HCT116 (cell line): ENCODE data around the gene TESK1. TPM values are rescaled to one million over a fixed set of nuclear protein-coding genes. Genes with fewer than 3 reads are reported as not detected.

ENCODE experiments used
- ATAC-seq: fragments of 200-7000 bp; cut with Tn5 transposase; 2 replicates; pipeline ENCODE4 v1.9.1; 2020; ENCODE audit warnings: mild to moderate bottlenecking, moderate library complexity
- BruUV-seq: library from RNA; stranded (reverse); fragments of 400-500 nt; replicated peaks from 2 replicates; lab custom pipeline; 2021; lab: Mats Ljungman, UMichigan
- CTCF ChIA-PET: fragments of 300-600 bp; sonication (Branson Sonifier 250); formaldehyde crosslinking; loops from one replicate; lab custom pipeline; 2021; ENCODE audit warnings: antibody characterized with exemption; lab: Charles Lee
- POLR2A ChIA-PET: fragments of 300-600, 350-600 bp; sonication (Branson Sonifier 250); formaldehyde crosslinking; loops from one replicate; lab custom pipeline; 2021; ENCODE audit warnings: antibody characterized with exemption; lab: Charles Lee
- RAD21 ChIA-PET, 2 experiments: fragments of 300-600 bp; sonication (Branson Sonifier 250); formaldehyde crosslinking; loops; one replicate each; lab custom pipeline; 2023; ENCODE audit warnings: low total read pairs in 2 of 2; ENCODE audit not compliant: uncharacterized antibody in 2 of 2, unreplicated experiment in 2 of 2, low non-redundant PET in 1 of 2; lab: Charles Lee
- DNase-seq: peaks from one replicate; pipeline ENCODE4 v3.0.0-alpha.2; 2010; ENCODE audit warnings: low read depth, low spot score
- H2AFZ ChIP-seq: fragments of 200-600 bp; shearing (Covaris generic), sonication (generic); 2 replicates; pipeline ENCODE4 v1.6.1; 2017; ENCODE audit warnings: low read depth, mixed run types, mixed read lengths, antibody characterized with exemption, low read length; ENCODE audit not compliant: poor library complexity, severe bottlenecking
- H3K27ac ChIP-seq: 2 replicates; pipeline ENCODE4 v1.5.1; 2012; ENCODE audit warnings: low read depth, low read length
- H3K27me3 ChIP-seq: fragments of 200-600 bp; sonication (generic); 2 replicates; pipeline ENCODE4 v1.6.1; 2016; ENCODE audit warnings: mixed run types, low read length, mixed read lengths; ENCODE audit not compliant: insufficient read depth
- H3K36me3 ChIP-seq, 2 experiments: fragments of 200-500 bp in 1 of 2; fragments of 200-600 bp in 1 of 2; sonication (Bioruptor generic) in 1 of 2; sonication (generic) in 1 of 2; 2 replicates each; pipeline versions ENCODE4 v1.5.1 to v1.6.1; 2014 to 2016; ENCODE audit warnings: low read length in 2 of 2, inconsistent platforms in 1 of 2, mixed read lengths in 1 of 2, mixed run types in 1 of 2; ENCODE audit not compliant: insufficient read depth in 2 of 2, control insufficient read depth in 1 of 2
- H3K4me1 ChIP-seq, 2 experiments: fragments of 200-600 bp in 1 of 2; sonication (generic) in 1 of 2; 2 replicates each; pipeline versions ENCODE4 v1.5.1 to v1.6.1; 2012 to 2017; ENCODE audit warnings: low read length in 2 of 2, inconsistent platforms in 1 of 2, mild to moderate bottlenecking in 1 of 2, mixed read lengths in 1 of 2, mixed run types in 1 of 2, moderate library complexity in 1 of 2; ENCODE audit not compliant: insufficient read depth in 2 of 2, control insufficient read depth in 1 of 2
- H3K4me2 ChIP-seq: fragments of 200-600 bp; sonication (generic); 2 replicates; pipeline ENCODE4 v1.6.1; 2017; ENCODE audit warnings: mixed run types, low read length, mixed read lengths
- H3K4me3 ChIP-seq, 2 experiments: fragments of 200-600 bp in 1 of 2; sonication (generic) in 1 of 2; replicated peaks in 1 of 2; 2 replicates each; pipeline ENCODE4 v1.5.1; 2011 to 2016; ENCODE audit warnings: low read length in 2 of 2, control low read depth in 1 of 2, low read depth in 1 of 2, mild to moderate bottlenecking in 1 of 2, mixed read lengths in 1 of 2, mixed run types in 1 of 2
- H3K79me2 ChIP-seq: fragments of 200-600 bp; sonication (generic); 2 replicates; pipeline ENCODE4 v1.6.1; 2017; ENCODE audit warnings: mild to moderate bottlenecking, mixed run types, low read length, moderate library complexity, mixed read lengths; ENCODE audit not compliant: insufficient read depth
- H3K9ac ChIP-seq: fragments of 200-600 bp; sonication (generic); 2 replicates; pipeline ENCODE4 v1.6.1; 2016; ENCODE audit warnings: low read length, mixed read lengths
- H3K9me2 ChIP-seq: fragments of 200-600 bp; sonication (generic), shearing (Covaris generic); 2 replicates; pipeline ENCODE4 v1.6.1; 2017; ENCODE audit warnings: mixed run types, mild to moderate bottlenecking, moderate library complexity; ENCODE audit not compliant: insufficient read depth
- H3K9me3 ChIP-seq, 2 experiments: fragments of 200-500 bp in 1 of 2; fragments of 200-600 bp in 1 of 2; sonication (Bioruptor generic) in 1 of 2; sonication (generic) in 1 of 2; 2 replicates each; pipeline ENCODE4 v1.6.1; 2014 to 2017; ENCODE audit warnings: low read length in 2 of 2, mixed read lengths in 2 of 2, inconsistent platforms in 1 of 2, low read depth in 1 of 2, mild to moderate bottlenecking in 1 of 2, mixed run types in 1 of 2, moderate library complexity in 1 of 2; ENCODE audit not compliant: control insufficient read depth in 1 of 2, insufficient read depth in 1 of 2
- H4K20me1 ChIP-seq: fragments of 200-600 bp; sonication (generic), shearing (Covaris generic); 2 replicates; pipeline ENCODE4 v1.6.1; 2017; ENCODE audit warnings: mixed run types, mild to moderate bottlenecking, moderate library complexity; ENCODE audit not compliant: insufficient read depth
- ELF1 ChIP-seq: IDR thresholded peaks from 2 replicates; pipeline ENCODE4 v1.6.1; 2012; ENCODE audit warnings: low read depth, borderline replicate concordance
- FOSL1 ChIP-seq: IDR thresholded peaks from 2 replicates; pipeline ENCODE4 v1.6.1; 2012; ENCODE audit warnings: low read depth
- POLR2A ChIP-seq: IDR thresholded peaks from 2 replicates; pipeline ENCODE4 v1.7.0; 2011; ENCODE audit warnings: borderline replicate concordance; ENCODE audit not compliant: insufficient read depth, insufficient read length; ENCODE audit errors: extremely low read depth
- RAD21 ChIP-seq: IDR thresholded peaks from 2 replicates; pipeline ENCODE4 v1.6.1; 2012; ENCODE audit warnings: low read depth, mild to moderate bottlenecking
- REST ChIP-seq: IDR thresholded peaks from 2 replicates; pipeline ENCODE4 v1.6.1; 2012; ENCODE audit warnings: low read depth
- ZBTB33 ChIP-seq: IDR thresholded peaks from 2 replicates; pipeline ENCODE4 v1.6.1; 2011; ENCODE audit warnings: mild to moderate bottlenecking, low read length, moderate library complexity; ENCODE audit not compliant: insufficient replicate concordance; ENCODE audit errors: extremely low read depth
- ZFX ChIP-seq: fragments of 450-650 bp; IDR thresholded peaks from 2 replicates; pipeline ENCODE4 v1.6.1; 2017
- intact Hi-C: fragments of 100-400 bp; cut with micrococcal nuclease; formaldehyde crosslinking; loops from 2 replicates; pipeline ENCODE4 v1.10.0; 2022
- total RNA-seq: library from RNA; stranded (reverse); gene quantifications from one replicate; pipeline ENCODE4 v1.2.1, GENCODE V29; 2021; ENCODE audit not compliant: unreplicated experiment

Gene TESK1
- total RNA-seq, 1 experiment from 2014 or later: 26.6 TPM

- BruUV-seq: no TSS peak
- ChIA-PET CTCF (interaction anchor here (1.7 kb wide), 2 partner anchors 8 to 16 kb away, joined by 7 to 8 read pairs; no protein-coding TSS in a partner anchor), RAD21 (no interaction called here), POLR2A (no interaction called here)
- ATAC-seq (no peak), DNase-seq (no peak)
- Histone ChIP-seq H3K4me3 (no peak overlapping the region), H3K36me3 (no peaks in the 10 kb centered on the region), H3K9me3 (no peaks in the 10 kb centered on the region), H3K4me1 (no peaks in the 10 kb centered on the region), H3K9ac (no peak overlapping the region), H2AFZ (no peak overlapping the region), H3K27ac (no peak overlapping the region), H4K20me1 (no peaks in the 10 kb centered on the region), H3K4me2 (no peak overlapping the region), H3K79me2 (no peaks in the 10 kb centered on the region), H3K27me3 (no peaks in the 10 kb centered on the region), H3K9me2 (no peaks in the 10 kb centered on the region)
- TF ChIP-seq POLR2A (no peak), REST (no peak), RAD21 (no peak), ZBTB33 (no peak), ELF1 (no peak), FOSL1 (no peak), ZFX (no peak)
- intact Hi-C loops: no loop called here
Measured at GRCh38 chr9:35618854-35619799, 14.1 kb downstream of the TESK1 start.
